OCI-LY1 (cell line): Measurements from ENCODE around the gene CFAP251.
"Not testable (repeated sequence)": the region's sequence is repeated elsewhere in the genome, so short reads cannot be mapped to it uniquely, and the experiment has no call there.

Experiments
- EZH2 ChIP-seq: fragments of 200-600 bp; sonication (generic), shearing (Covaris generic); IDR thresholded peaks from 2 replicates; pipeline ENCODE4 v1.8.0; 2017; ENCODE audit warnings: borderline replicate concordance, mixed run types, mild to moderate bottlenecking, antibody characterized with exemption, low read length, moderate library complexity, mixed read lengths
- TF ChIP-seq, protein P1 (sequence below): fragments of 200-600 bp; sonication (generic), shearing (Covaris generic); IDR thresholded peaks from 2 replicates; pipeline ENCODE4 v1.5.1; 2017; ENCODE audit warnings: mild to moderate bottlenecking, antibody characterized with exemption, low read length, moderate library complexity, mixed read lengths

DNA sequence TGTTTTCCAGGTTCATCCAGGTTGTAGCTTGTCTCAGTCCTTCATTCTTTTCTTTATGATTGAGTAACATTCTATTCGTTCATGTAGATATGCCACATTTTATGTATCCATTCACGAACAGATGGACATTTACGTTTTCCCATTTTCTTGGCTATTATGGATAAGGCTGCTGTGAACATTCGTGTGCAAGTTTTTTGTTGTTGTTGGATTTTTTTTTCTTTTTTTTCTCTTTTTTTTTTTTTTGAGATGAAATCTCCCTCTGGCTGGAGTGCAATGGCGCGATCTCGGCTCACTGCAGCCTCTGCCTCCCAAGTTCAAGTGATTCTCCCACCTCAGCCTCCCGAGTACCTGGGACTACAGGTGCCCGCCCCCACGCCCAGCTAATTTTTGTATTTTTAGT lies 70.1 kb downstream of the CFAP251 start:
- TF ChIP-seq, protein P1, sequence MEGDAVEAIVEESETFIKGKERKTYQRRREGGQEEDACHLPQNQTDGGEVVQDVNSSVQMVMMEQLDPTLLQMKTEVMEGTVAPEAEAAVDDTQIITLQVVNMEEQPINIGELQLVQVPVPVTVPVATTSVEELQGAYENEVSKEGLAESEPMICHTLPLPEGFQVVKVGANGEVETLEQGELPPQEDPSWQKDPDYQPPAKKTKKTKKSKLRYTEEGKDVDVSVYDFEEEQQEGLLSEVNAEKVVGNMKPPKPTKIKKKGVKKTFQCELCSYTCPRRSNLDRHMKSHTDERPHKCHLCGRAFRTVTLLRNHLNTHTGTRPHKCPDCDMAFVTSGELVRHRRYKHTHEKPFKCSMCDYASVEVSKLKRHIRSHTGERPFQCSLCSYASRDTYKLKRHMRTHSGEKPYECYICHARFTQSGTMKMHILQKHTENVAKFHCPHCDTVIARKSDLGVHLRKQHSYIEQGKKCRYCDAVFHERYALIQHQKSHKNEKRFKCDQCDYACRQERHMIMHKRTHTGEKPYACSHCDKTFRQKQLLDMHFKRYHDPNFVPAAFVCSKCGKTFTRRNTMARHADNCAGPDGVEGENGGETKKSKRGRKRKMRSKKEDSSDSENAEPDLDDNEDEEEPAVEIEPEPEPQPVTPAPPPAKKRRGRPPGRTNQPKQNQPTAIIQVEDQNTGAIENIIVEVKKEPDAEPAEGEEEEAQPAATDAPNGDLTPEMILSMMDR, result not testable (repeated sequence)
- not testable (repeated sequence) for TF ChIP-seq EZH2
